ENCODE measurements around the gene DICER1.

The DICER1 gene

GRCh38 chr14:95195031-95195430 is 37.7 kb upstream of the DICER1 start:
- Histone ChIP-seq H3K9ac (ENCODE audit: low read depth, low read length, poor library complexity, severe bottlenecking) (no peak overlapping the region), H3K4me1 (ENCODE audit: insufficient read depth, low read length, poor library complexity, severe bottlenecking) (no peaks in the 10 kb centered on the region), H3K36me3 (ENCODE audit: insufficient read depth, low read length) (no peaks in the 10 kb centered on the region), H4K20me1 (ENCODE audit: insufficient read depth, low read length, poor library complexity, severe bottlenecking) (no peaks in the 10 kb centered on the region), H3K9me3 (ENCODE audit: insufficient read depth, low read depth, low read length) (no peaks in the 10 kb centered on the region), H3K4me2 (ENCODE audit: low read depth, low read length, poor library complexity, severe bottlenecking) (no peak overlapping the region), H3K27me3 (ENCODE audit: insufficient read depth, low read length, poor library complexity, severe bottlenecking) (no peaks in the 10 kb centered on the region), H3K79me2 (ENCODE audit: insufficient read depth, low read length) (no peaks in the 10 kb centered on the region), H2AFZ (ENCODE audit: low read length) (no peak overlapping the region), H3K4me3 (ENCODE audit: low read length, poor library complexity, severe bottlenecking) (no peak overlapping the region), H3K9me2 (replicated peaks; ENCODE audit: low read depth, low read length) (no peaks in the 10 kb centered on the region), H3F3A (ENCODE audit: low read depth) (no peaks in the 10 kb centered on the region)
- TF ChIP-seq EZH2phosphoT487 (IDR thresholded peaks at IDR 0.05; ENCODE audit: borderline replicate concordance) = no peak
- TF ChIP-seq, protein P1, sequence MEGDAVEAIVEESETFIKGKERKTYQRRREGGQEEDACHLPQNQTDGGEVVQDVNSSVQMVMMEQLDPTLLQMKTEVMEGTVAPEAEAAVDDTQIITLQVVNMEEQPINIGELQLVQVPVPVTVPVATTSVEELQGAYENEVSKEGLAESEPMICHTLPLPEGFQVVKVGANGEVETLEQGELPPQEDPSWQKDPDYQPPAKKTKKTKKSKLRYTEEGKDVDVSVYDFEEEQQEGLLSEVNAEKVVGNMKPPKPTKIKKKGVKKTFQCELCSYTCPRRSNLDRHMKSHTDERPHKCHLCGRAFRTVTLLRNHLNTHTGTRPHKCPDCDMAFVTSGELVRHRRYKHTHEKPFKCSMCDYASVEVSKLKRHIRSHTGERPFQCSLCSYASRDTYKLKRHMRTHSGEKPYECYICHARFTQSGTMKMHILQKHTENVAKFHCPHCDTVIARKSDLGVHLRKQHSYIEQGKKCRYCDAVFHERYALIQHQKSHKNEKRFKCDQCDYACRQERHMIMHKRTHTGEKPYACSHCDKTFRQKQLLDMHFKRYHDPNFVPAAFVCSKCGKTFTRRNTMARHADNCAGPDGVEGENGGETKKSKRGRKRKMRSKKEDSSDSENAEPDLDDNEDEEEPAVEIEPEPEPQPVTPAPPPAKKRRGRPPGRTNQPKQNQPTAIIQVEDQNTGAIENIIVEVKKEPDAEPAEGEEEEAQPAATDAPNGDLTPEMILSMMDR (conservative IDR thresholded peaks at IDR 0.05; ENCODE audit: low read length) = no peak

GRCh38 chr14:95193081-95193480 is 35.8 kb upstream of the DICER1 start:
- Histone ChIP-seq H3K4me1 (ENCODE audit: insufficient read depth, low read length, poor library complexity, severe bottlenecking) (no peaks in the 10 kb centered on the region), H4K20me1 (ENCODE audit: insufficient read depth, low read length, poor library complexity, severe bottlenecking) (no peaks in the 10 kb centered on the region), H3K79me2 (ENCODE audit: insufficient read depth, low read length) (no peaks in the 10 kb centered on the region), H3K4me2 (ENCODE audit: low read depth, low read length, poor library complexity, severe bottlenecking) (no peak overlapping the region), H3K27me3 (ENCODE audit: insufficient read depth, low read length, poor library complexity, severe bottlenecking) (no peaks in the 10 kb centered on the region), H3K9ac (ENCODE audit: low read depth, low read length, poor library complexity, severe bottlenecking) (no peak overlapping the region), H3F3A (ENCODE audit: low read depth) (no peaks in the 10 kb centered on the region), H3K9me2 (replicated peaks; ENCODE audit: low read depth, low read length) (no peaks in the 10 kb centered on the region), H2AFZ (ENCODE audit: low read length) (no peak overlapping the region), H3K9me3 (ENCODE audit: insufficient read depth, low read depth, low read length) (no peaks in the 10 kb centered on the region), H3K4me3 (ENCODE audit: low read length, poor library complexity, severe bottlenecking) (no peak overlapping the region), H3K36me3 (ENCODE audit: insufficient read depth, low read length) (no peaks in the 10 kb centered on the region)
- no peak for TF ChIP-seq EZH2phosphoT487 (IDR thresholded peaks at IDR 0.05; ENCODE audit: borderline replicate concordance)
- TF ChIP-seq, protein P1 (conservative IDR thresholded peaks at IDR 0.05; ENCODE audit: low read length) = no peak

- Histone ChIP-seq H3K4me3 (ENCODE audit: low read length, poor library complexity, severe bottlenecking) (no peak overlapping the region), H3K9ac (ENCODE audit: low read depth, low read length, poor library complexity, severe bottlenecking) (no peak overlapping the region), H4K20me1 (ENCODE audit: insufficient read depth, low read length, poor library complexity, severe bottlenecking) (no peaks in the 10 kb centered on the region), H3K4me1 (ENCODE audit: insufficient read depth, low read length, poor library complexity, severe bottlenecking) (no peaks in the 10 kb centered on the region), H2AFZ (ENCODE audit: low read length) (no peak overlapping the region), H3K4me2 (ENCODE audit: low read depth, low read length, poor library complexity, severe bottlenecking) (no peak overlapping the region), H3K36me3 (ENCODE audit: insufficient read depth, low read length) (no peaks in the 10 kb centered on the region), H3F3A (ENCODE audit: low read depth) (no peaks in the 10 kb centered on the region), H3K9me2 (replicated peaks; ENCODE audit: low read depth, low read length) (no peaks in the 10 kb centered on the region), H3K27me3 (ENCODE audit: insufficient read depth, low read length, poor library complexity, severe bottlenecking) (no peaks in the 10 kb centered on the region), H3K79me2 (ENCODE audit: insufficient read depth, low read length) (no peaks in the 10 kb centered on the region), H3K9me3 (ENCODE audit: insufficient read depth, low read depth, low read length) (no peaks in the 10 kb centered on the region)
- no peak for TF ChIP-seq EZH2phosphoT487 (IDR thresholded peaks at IDR 0.05; ENCODE audit: borderline replicate concordance)
- TF ChIP-seq, protein P1 (conservative IDR thresholded peaks at IDR 0.05; ENCODE audit: low read length) = no peak
Measured at GRCh38 chr14:95192311-95192710, 35.0 kb upstream of the DICER1 start.

Measured in Loucy (cell line).